Keratinocyte (primary cell): Measurements from ENCODE around the gene MBTPS1.

Experiments
- EZH2 ChIP-seq: IDR thresholded peaks from one replicate; pipeline ENCODE4 v1.6.1; 2012; ENCODE audit warnings: inconsistent platforms, mild to moderate bottlenecking, low read length, moderate library complexity
- TF ChIP-seq, protein P1 (sequence below), 3 experiments: IDR thresholded peaks in 1 of 3; conservative IDR thresholded peaks in 1 of 3; optimal IDR thresholded peaks in 1 of 3; 2 replicates in 2 of 3; 3 replicates in 1 of 3; pipeline versions ENCODE3 to v1.5.1; 2011; ENCODE audit warnings: low read length in 3 of 3, mild to moderate bottlenecking in 3 of 3, moderate library complexity in 2 of 3, control low read depth in 1 of 3, inconsistent platforms in 1 of 3; ENCODE audit not compliant: insufficient read depth in 2 of 3; ENCODE audit errors: extremely low read depth in 1 of 3

- no peak for TF ChIP-seq EZH2
- TF ChIP-seq, protein P1, sequence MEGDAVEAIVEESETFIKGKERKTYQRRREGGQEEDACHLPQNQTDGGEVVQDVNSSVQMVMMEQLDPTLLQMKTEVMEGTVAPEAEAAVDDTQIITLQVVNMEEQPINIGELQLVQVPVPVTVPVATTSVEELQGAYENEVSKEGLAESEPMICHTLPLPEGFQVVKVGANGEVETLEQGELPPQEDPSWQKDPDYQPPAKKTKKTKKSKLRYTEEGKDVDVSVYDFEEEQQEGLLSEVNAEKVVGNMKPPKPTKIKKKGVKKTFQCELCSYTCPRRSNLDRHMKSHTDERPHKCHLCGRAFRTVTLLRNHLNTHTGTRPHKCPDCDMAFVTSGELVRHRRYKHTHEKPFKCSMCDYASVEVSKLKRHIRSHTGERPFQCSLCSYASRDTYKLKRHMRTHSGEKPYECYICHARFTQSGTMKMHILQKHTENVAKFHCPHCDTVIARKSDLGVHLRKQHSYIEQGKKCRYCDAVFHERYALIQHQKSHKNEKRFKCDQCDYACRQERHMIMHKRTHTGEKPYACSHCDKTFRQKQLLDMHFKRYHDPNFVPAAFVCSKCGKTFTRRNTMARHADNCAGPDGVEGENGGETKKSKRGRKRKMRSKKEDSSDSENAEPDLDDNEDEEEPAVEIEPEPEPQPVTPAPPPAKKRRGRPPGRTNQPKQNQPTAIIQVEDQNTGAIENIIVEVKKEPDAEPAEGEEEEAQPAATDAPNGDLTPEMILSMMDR (optimal IDR thresholded peaks at IDR 0.05 in 1 of 3, IDR thresholded peaks at IDR 0.05 in 1 of 3, conservative IDR thresholded peaks at IDR 0.05 in 1 of 3; ENCODE audit: extremely low read depth in 1 of 3, insufficient read depth in 2 of 3, low read length in 3 of 3), result no peak
Measured at GRCh38 chr16:84026606-84027005, 90.1 kb downstream of the MBTPS1 start.
